ENCODE measurements around the gene TBCD.

The TBCD gene

GRCh38 chr17:82907797-82908542 lies 156.1 kb downstream of the TBCD start:
- DNase-seq (ENCODE audit: low spot score): no peak

GRCh38 chr17:82908543-82909160 lies 156.8 kb downstream of the TBCD start:
- DNase-seq (ENCODE audit: low spot score): no peak

GRCh38 chr17:82909322-82909904 lies 157.5 kb downstream of the TBCD start:
- no peak for DNase-seq (ENCODE audit: low spot score)

GRCh38 chr17:82910041-82910481 lies 158.2 kb downstream of the TBCD start:
- no peak for DNase-seq (ENCODE audit: low spot score)

GRCh38 chr17:82910770-82911169 lies 158.9 kb downstream of the TBCD start:
- no peak for DNase-seq (ENCODE audit: low spot score)

- DNase-seq (ENCODE audit: low spot score): no peak
Measured at GRCh38 chr17:82911822-82912221, 160.0 kb downstream of the TBCD start.

GRCh38 chr17:82912484-82913089 lies 160.7 kb downstream of the TBCD start:
- no peak for DNase-seq (ENCODE audit: low spot score)

GRCh38 chr17:82913304-82914043 lies 161.6 kb downstream of the TBCD start:
- DNase-seq (ENCODE audit: low spot score): no peak

- no peak for DNase-seq (ENCODE audit: low spot score)
Measured at GRCh38 chr17:82914375-82914774, 162.5 kb downstream of the TBCD start.

- DNase-seq (ENCODE audit: low spot score): no peak
Measured at GRCh38 chr17:82915010-82915756, 163.3 kb downstream of the TBCD start.

GRCh38 chr17:82915757-82916027 lies 163.8 kb downstream of the TBCD start:
- no peak for DNase-seq (ENCODE audit: low spot score)

GRCh38 chr17:82917699-82918345 lies 166.0 kb downstream of the TBCD start:
- peak; percentile 49 for DNase-seq (ENCODE audit: low spot score)

GRCh38 chr17:82918508-82918907 lies 166.6 kb downstream of the TBCD start:
- no peak for DNase-seq (ENCODE audit: low spot score)

- no peak for DNase-seq (ENCODE audit: low spot score)
Measured at GRCh38 chr17:82920150-82920549, 168.3 kb downstream of the TBCD start.

- DNase-seq (ENCODE audit: low spot score): no peak
Measured at GRCh38 chr17:82920715-82921114, 168.8 kb downstream of the TBCD start.

GRCh38 chr17:82921426-82921825 lies 169.6 kb downstream of the TBCD start:
- DNase-seq (ENCODE audit: low spot score): no peak

- DNase-seq (ENCODE audit: low spot score): no peak
Measured at GRCh38 chr17:82922646-82923045, 170.8 kb downstream of the TBCD start.

- DNase-seq (ENCODE audit: low spot score): no peak
Measured at GRCh38 chr17:82923366-82924113, 171.7 kb downstream of the TBCD start.

- no peak for DNase-seq (ENCODE audit: low spot score)
Measured at GRCh38 chr17:82924214-82924613, 172.3 kb downstream of the TBCD start.

- no peak for DNase-seq (ENCODE audit: low spot score)
Measured at GRCh38 chr17:82924812-82925211, 172.9 kb downstream of the TBCD start.

GRCh38 chr17:82925336-82925735 lies 173.5 kb downstream of the TBCD start:
- no peak for DNase-seq (ENCODE audit: low spot score)

Data from AG08396 (cell line).